Calu3 (cell line): Measurements from ENCODE around the gene SORBS1. TPM values are rescaled to one million over a fixed set of nuclear protein-coding genes. Genes with fewer than 3 reads are reported as not detected.

ENCODE experiments used
- BruUV-seq: library from RNA; stranded (reverse); fragments of 400-500 nt; replicated peaks from 2 replicates; lab custom pipeline; 2021; lab: Mats Ljungman, UMichigan
- CTCF ChIA-PET: fragments of 300-600 bp; sonication (Branson Sonifier 250); formaldehyde crosslinking; loops from one replicate; lab custom pipeline; 2022; ENCODE audit warnings: antibody characterized with exemption; lab: Charles Lee
- DNase-seq: peaks from one replicate; pipeline ENCODE4 v3.0.0; 2022
- H3K27ac Mint-ChIP-seq: one replicate; pipeline ENCODE4 v1.8.0; 2022; ENCODE audit warnings: mixed read lengths; ENCODE audit not compliant: unreplicated experiment
- H3K27me3 Mint-ChIP-seq: one replicate; pipeline ENCODE4 v1.8.0; 2022; ENCODE audit warnings: mixed read lengths; ENCODE audit not compliant: unreplicated experiment
- H3K36me3 Mint-ChIP-seq: one replicate; pipeline ENCODE4 v1.8.0; 2022; ENCODE audit warnings: mild to moderate bottlenecking, moderate library complexity, mixed read lengths; ENCODE audit not compliant: insufficient read depth, unreplicated experiment
- H3K4me1 Mint-ChIP-seq: one replicate; pipeline ENCODE4 v1.8.0; 2022; ENCODE audit warnings: mild to moderate bottlenecking, low read depth, mixed read lengths; ENCODE audit not compliant: unreplicated experiment
- H3K4me3 Mint-ChIP-seq: one replicate; pipeline ENCODE4 v1.8.0; 2022; ENCODE audit warnings: mild to moderate bottlenecking, low read depth, moderate library complexity, mixed read lengths; ENCODE audit not compliant: unreplicated experiment
- H3K9me3 Mint-ChIP-seq: one replicate; pipeline ENCODE4 v1.8.0; 2022; ENCODE audit warnings: low read depth, mixed read lengths; ENCODE audit not compliant: unreplicated experiment
- CTCF ChIP-seq: fragments of 200-600 bp; IDR thresholded peaks from one replicate; pipeline ENCODE4 v1.8.0; 2022; ENCODE audit warnings: antibody characterized with exemption; ENCODE audit not compliant: unreplicated experiment
- intact Hi-C: fragments of 100-400 bp; cut with micrococcal nuclease; formaldehyde crosslinking; loops from one replicate; pipeline ENCODE4 v1.10.0; 2022; ENCODE audit not compliant: unreplicated experiment
- total RNA-seq: library from RNA; stranded (reverse); gene quantifications from 2 replicates; pipeline ENCODE4 v1.2.3, GENCODE V29; 2022

SORBS1 gene
- total RNA-seq, 1 experiment from 2014 or later: 2.8 TPM

- Mint-ChIP-seq H3K27me3 (peaks cover 32% of the 10 kb centered on the region), H3K4me3 (no peak overlapping the region), H3K27ac (no peak overlapping the region), H3K4me1 (no peaks in the 10 kb centered on the region), H3K9me3 (no peaks in the 10 kb centered on the region), H3K36me3 (no peaks in the 10 kb centered on the region)
- no peak for DNase-seq
- no TSS peak for BruUV-seq
- CTCF ChIA-PET: interaction anchor here (0.7 to 1.2 kb wide), 3 partner anchors 73 to 137 kb away, joined by 3 to 4 read pairs (median 3); no protein-coding TSS in a partner anchor
- intact Hi-C loops: loop anchor here (1.0 to 5.0 kb wide), 2 partner anchors 59 to 228 kb away; no protein-coding TSS in a partner anchor
- no peak for TF ChIP-seq CTCF
These were observed 187.5 kb downstream of the SORBS1 start for GRCh38 chr10:95373660-95374059.

GRCh38 chr10:95364342-95364741 is 196.8 kb downstream of the SORBS1 start:
- DNase-seq: no peak
- no TSS peak for BruUV-seq
- no peak for TF ChIP-seq CTCF
- CTCF ChIA-PET: interaction anchor here (4.1 kb wide), 1 partner anchor 118 kb away, joined by 38 read pairs; no protein-coding TSS in a partner anchor
- no peaks in the 10 kb centered on the region for H3K36me3 Mint-ChIP-seq
- H3K27ac Mint-ChIP-seq: no peak overlapping the region
- H3K4me1 Mint-ChIP-seq: no peaks in the 10 kb centered on the region
- no peak overlapping the region for H3K4me3 Mint-ChIP-seq
- H3K9me3 Mint-ChIP-seq: no peaks in the 10 kb centered on the region
- intact Hi-C loops: loop anchor here (5.0 kb wide), 1 partner anchor 732 kb away; no protein-coding TSS in a partner anchor
- peaks cover 10% of the 10 kb centered on the region for H3K27me3 Mint-ChIP-seq

- no peak overlapping the region for H3K27ac Mint-ChIP-seq
- no peaks in the 10 kb centered on the region for H3K36me3 Mint-ChIP-seq
- BruUV-seq: no TSS peak
- DNase-seq: peak; percentile 45
- H3K27me3 Mint-ChIP-seq: peaks cover under 1% of the 10 kb centered on the region
- CTCF ChIA-PET: interaction anchor here (0.6 to 4.1 kb wide), 5 partner anchors 82 to 180 kb away, joined by 3 to 38 read pairs (median 4); no protein-coding TSS in a partner anchor
- intact Hi-C loops: loop anchor here (1.0 to 5.0 kb wide), 4 partner anchors 55 to 731 kb away; no protein-coding TSS in a partner anchor
- TF ChIP-seq CTCF: peak; percentile 43
- no peaks in the 10 kb centered on the region for H3K4me1 Mint-ChIP-seq
- H3K9me3 Mint-ChIP-seq: no peaks in the 10 kb centered on the region
- no peak overlapping the region for H3K4me3 Mint-ChIP-seq
These were observed 197.8 kb downstream of the SORBS1 start for GRCh38 chr10:95363303-95363912.

GRCh38 chr10:95360122-95360714 is 201.0 kb downstream of the SORBS1 start:
- H3K36me3 Mint-ChIP-seq: no peaks in the 10 kb centered on the region
- intact Hi-C loops: loop anchor here (5.0 kb wide), 1 partner anchor 728 kb away; no protein-coding TSS in a partner anchor
- no peak overlapping the region for H3K27ac Mint-ChIP-seq
- no TSS peak for BruUV-seq
- H3K4me1 Mint-ChIP-seq: no peaks in the 10 kb centered on the region
- no peaks in the 10 kb centered on the region for H3K27me3 Mint-ChIP-seq
- no peak overlapping the region for H3K4me3 Mint-ChIP-seq
- no peak for DNase-seq
- TF ChIP-seq CTCF: no peak
- no peaks in the 10 kb centered on the region for H3K9me3 Mint-ChIP-seq
- CTCF ChIA-PET: interaction anchor here (0.7 kb wide), 1 partner anchor 112 kb away, joined by 3 read pairs; no protein-coding TSS in a partner anchor
